Panc1 (cell line): Measurements from ENCODE around the gene CDK5RAP1. TPM values are rescaled to one million over a fixed set of nuclear protein-coding genes. Genes with fewer than 3 reads are reported as not detected.

ENCODE experiments used
- ATAC-seq: fragments of 200-7000 bp; cut with Tn5 transposase; 2 replicates; pipeline ENCODE4 v1.9.1; 2020; ENCODE audit warnings: mild to moderate bottlenecking, moderate library complexity
- BruUV-seq: library from RNA; stranded (reverse); fragments of 400-500 nt; replicated peaks from 2 replicates; lab custom pipeline; 2021; lab: Mats Ljungman, UMichigan
- CTCF ChIA-PET: fragments of 300-600 bp; sonication (Branson Sonifier 250); formaldehyde crosslinking; loops from one replicate; lab custom pipeline; 2022; ENCODE audit warnings: antibody characterized with exemption; lab: Charles Lee
- POLR2A ChIA-PET: fragments of 300-600 bp; sonication (Branson Sonifier 250); formaldehyde crosslinking; loops from one replicate; lab custom pipeline; 2022; ENCODE audit warnings: antibody characterized with exemption; lab: Charles Lee
- DNase-seq: peaks from one replicate; pipeline ENCODE4 v3.0.0-alpha.2; 2010; ENCODE audit warnings: low read depth, low spot score
- H3K27ac ChIP-seq: 2 replicates; pipeline ENCODE4 v1.5.1; 2011; ENCODE audit warnings: mild to moderate bottlenecking, low read length, inconsistent platforms
- H3K27me3 ChIP-seq: fragments of 200-500 bp; sonication (Bioruptor generic); 2 replicates; pipeline ENCODE4 v1.6.0; 2014; ENCODE audit warnings: low read length, inconsistent platforms; ENCODE audit not compliant: control insufficient read depth, insufficient read depth
- H3K36me3 ChIP-seq: fragments of 200-500 bp; sonication (Bioruptor generic); 2 replicates; pipeline ENCODE4 v1.5.1; 2014; ENCODE audit warnings: inconsistent platforms, mild to moderate bottlenecking, low read length, moderate library complexity; ENCODE audit not compliant: control insufficient read depth, insufficient read depth
- H3K4me1 ChIP-seq: 2 replicates; pipeline ENCODE4 v1.5.1; 2011; ENCODE audit warnings: inconsistent platforms, mild to moderate bottlenecking, low read length, moderate library complexity; ENCODE audit not compliant: control insufficient read depth, insufficient read depth
- H3K4me3 ChIP-seq, 2 experiments: 2 replicates each; pipeline ENCODE4 v1.5.1; 2011 to 2012; ENCODE audit warnings: low read depth in 2 of 2, low read length in 2 of 2, mild to moderate bottlenecking in 2 of 2, inconsistent platforms in 1 of 2, moderate library complexity in 1 of 2
- H3K9me3 ChIP-seq: fragments of 200-500 bp; sonication (Bioruptor generic); 2 replicates; pipeline ENCODE4 v1.5.1; 2014; ENCODE audit warnings: low read depth, mild to moderate bottlenecking, inconsistent platforms, low read length, moderate library complexity; ENCODE audit not compliant: control insufficient read depth, insufficient read depth
- CTCF ChIP-seq: fragments of 450-650 bp; IDR thresholded peaks from 2 replicates; pipeline ENCODE4 v1.5.1; 2017; ENCODE audit warnings: mild to moderate bottlenecking
- POLR2AphosphoS5 ChIP-seq: IDR thresholded peaks from 2 replicates; pipeline ENCODE4 v1.6.1; 2012; ENCODE audit warnings: mild to moderate bottlenecking, low read depth, low read length, moderate library complexity
- REST ChIP-seq, 2 experiments: IDR thresholded peaks; 2 replicates each; pipeline ENCODE4 v1.6.1; 2011 to 2012; ENCODE audit warnings: low read depth in 2 of 2, control low read depth in 1 of 2, low read length in 1 of 2, mild to moderate bottlenecking in 1 of 2, moderate library complexity in 1 of 2; ENCODE audit not compliant: insufficient read depth in 1 of 2
- SIN3A ChIP-seq: IDR thresholded peaks from 2 replicates; pipeline ENCODE4 v1.6.1; 2012; ENCODE audit warnings: low read depth, mild to moderate bottlenecking, low read length, moderate library complexity, borderline replicate concordance; ENCODE audit not compliant: insufficient read depth
- TCF7L2 ChIP-seq: IDR thresholded peaks from 2 replicates; pipeline ENCODE4 v1.6.1; 2011; ENCODE audit warnings: mild to moderate bottlenecking, low read depth, low read length, inconsistent platforms
- in situ Hi-C: cut with HindIII; loops from 2 replicates; pipeline ENCODE4 v1.10.0; 2016; ENCODE audit warnings: low sequenced_read_pairs, low pct_unique_long_range_greater_than_20kb
- intact Hi-C: fragments of 100-400 bp; cut with micrococcal nuclease; formaldehyde crosslinking; loops from one replicate; pipeline ENCODE4 v1.10.0; 2022; ENCODE audit not compliant: unreplicated experiment
- total RNA-seq: library from RNA; stranded (reverse); gene quantifications from one replicate; pipeline ENCODE4 v1.2.1, GENCODE V29; 2021; ENCODE audit not compliant: unreplicated experiment

The CDK5RAP1 gene
- total RNA-seq, 1 experiment from 2014 or later = 34.8 TPM

- in situ Hi-C loops = no loop called here
- ATAC-seq = no peak
- TF ChIP-seq TCF7L2 (no peak), CTCF (no peak), POLR2AphosphoS5 (no peak)
These were observed 76.0 kb downstream of the CDK5RAP1 start for GRCh38 chr20:33325350-33325749.

GRCh38 chr20:33323236-33323635, 78.1 kb downstream of the CDK5RAP1 start:
- Histone ChIP-seq H3K9me3 (no peaks in the 10 kb centered on the region), H3K27ac (no peak overlapping the region)
- ATAC-seq = no peak

More at GRCh38 chr20:33325350-33325749, 76.0 kb downstream of the CDK5RAP1 start:
- Histone ChIP-seq H3K9me3 (no peaks in the 10 kb centered on the region), H3K4me3 (no peak overlapping the region), H3K36me3 (no peaks in the 10 kb centered on the region), H3K4me1 (no peaks in the 10 kb centered on the region), H3K27ac (no peak overlapping the region), H3K27me3 (peaks cover 3% of the 10 kb centered on the region)
- BruUV-seq = no TSS peak
- ChIA-PET CTCF (no interaction called here), POLR2A (no interaction called here)
- intact Hi-C loops = no loop called here
- no peak for DNase-seq

More at GRCh38 chr20:33323236-33323635, 78.1 kb downstream of the CDK5RAP1 start:
- H3K4me3 ChIP-seq = no peak overlapping the region
- no peak for DNase-seq
- H3K4me1 ChIP-seq = no peaks in the 10 kb centered on the region; the same call in 1 of the 2 replicates
- POLR2A ChIA-PET = no interaction called here
- intact Hi-C loops = no loop called here
- CTCF ChIA-PET = no interaction called here
- TF ChIP-seq TCF7L2 (no peak), CTCF (no peak), REST (IDR thresholded peaks at IDR 0.05; ENCODE audit: insufficient read depth in 1 of 2, low read depth in 2 of 2, low read length in 1 of 2) (no peak), POLR2AphosphoS5 (no peak), SIN3A (no peak)
- in situ Hi-C loops = no loop called here
- H3K27me3 ChIP-seq = no peaks in the 10 kb centered on the region
- no TSS peak for BruUV-seq
- H3K36me3 ChIP-seq = no peaks in the 10 kb centered on the region
